ENCODE results near the gene FOXD3.
"Not testable (repeated sequence)": the region's sequence is repeated elsewhere in the genome, so short reads cannot be mapped to it uniquely, and the experiment has no call there.

Gene FOXD3

GRCh38 chr1:63321066-63321784 lies 1.1 kb upstream of the FOXD3 start:
- DNase-seq (ENCODE audit: low read depth in 2 of 2): no peak

DNA sequence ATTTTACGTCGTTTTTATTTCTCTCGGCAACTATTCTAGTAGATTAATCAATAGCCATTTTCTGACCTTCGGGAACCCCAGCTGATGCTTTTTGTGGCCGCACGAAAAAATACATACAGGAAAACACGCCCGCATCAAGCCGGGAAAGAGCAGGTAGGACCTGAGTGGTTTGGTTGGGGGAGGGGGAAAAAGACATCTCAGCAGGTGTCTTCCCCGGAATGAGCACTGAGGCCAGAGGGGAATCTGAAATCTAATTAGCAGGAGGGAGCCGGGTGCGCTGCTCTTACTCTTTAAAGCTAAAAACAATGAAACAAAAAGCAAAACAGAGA lies 618 bp upstream of the FOXD3 start:
- no peak for DNase-seq (ENCODE audit: low read depth in 2 of 2)

GRCh38 chr1:63322944-63323864 lies 837 bp downstream of the FOXD3 start:
- DNase-seq (ENCODE audit: low read depth in 2 of 2): no peak

DNA sequence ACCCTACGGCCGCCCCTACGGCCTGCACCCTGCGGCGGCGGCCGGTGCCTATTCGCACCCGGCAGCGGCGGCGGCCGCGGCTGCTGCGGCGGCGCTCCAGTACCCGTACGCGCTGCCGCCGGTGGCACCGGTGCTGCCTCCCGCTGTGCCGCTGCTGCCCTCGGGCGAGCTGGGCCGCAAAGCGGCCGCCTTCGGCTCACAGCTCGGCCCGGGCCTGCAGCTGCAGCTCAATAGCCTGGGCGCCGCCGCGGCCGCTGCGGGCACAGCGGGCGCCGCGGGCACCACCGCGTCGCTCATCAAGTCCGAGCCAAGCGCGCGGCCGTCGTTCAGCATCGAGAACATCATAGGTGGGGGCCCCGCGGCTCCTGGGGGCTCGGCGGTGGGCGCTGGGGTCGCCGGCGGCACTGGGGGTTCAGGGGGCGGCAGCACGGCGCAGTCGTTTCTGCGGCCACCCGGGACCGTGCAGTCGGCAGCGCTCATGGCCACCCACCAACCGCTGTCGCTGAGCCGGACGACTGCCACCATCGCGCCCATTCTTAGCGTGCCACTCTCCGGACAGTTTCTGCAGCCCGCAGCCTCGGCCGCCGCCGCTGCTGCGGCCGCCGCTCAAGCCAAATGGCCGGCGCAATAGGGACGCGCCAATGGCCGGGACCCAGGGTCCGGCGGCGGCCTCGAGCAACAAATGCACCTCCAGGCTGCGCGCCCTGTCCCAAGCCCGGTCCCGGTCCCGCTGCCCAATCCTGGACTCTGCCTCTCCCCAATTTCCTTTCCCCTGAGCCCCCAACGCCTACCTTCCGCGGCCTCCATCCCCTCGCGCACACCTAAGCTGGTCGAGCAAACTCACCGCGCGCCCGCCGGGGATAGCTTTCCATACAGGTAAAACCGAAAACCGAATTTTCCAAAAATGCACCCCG lies 1.8 kb downstream of the FOXD3 start:
- no peak for DNase-seq (ENCODE audit: low read depth in 2 of 2)

- DNase-seq (ENCODE audit: low read depth in 2 of 2): no peak
Observed at GRCh38 chr1:63324779-63325119, 2.4 kb downstream of the FOXD3 start.

DNA sequence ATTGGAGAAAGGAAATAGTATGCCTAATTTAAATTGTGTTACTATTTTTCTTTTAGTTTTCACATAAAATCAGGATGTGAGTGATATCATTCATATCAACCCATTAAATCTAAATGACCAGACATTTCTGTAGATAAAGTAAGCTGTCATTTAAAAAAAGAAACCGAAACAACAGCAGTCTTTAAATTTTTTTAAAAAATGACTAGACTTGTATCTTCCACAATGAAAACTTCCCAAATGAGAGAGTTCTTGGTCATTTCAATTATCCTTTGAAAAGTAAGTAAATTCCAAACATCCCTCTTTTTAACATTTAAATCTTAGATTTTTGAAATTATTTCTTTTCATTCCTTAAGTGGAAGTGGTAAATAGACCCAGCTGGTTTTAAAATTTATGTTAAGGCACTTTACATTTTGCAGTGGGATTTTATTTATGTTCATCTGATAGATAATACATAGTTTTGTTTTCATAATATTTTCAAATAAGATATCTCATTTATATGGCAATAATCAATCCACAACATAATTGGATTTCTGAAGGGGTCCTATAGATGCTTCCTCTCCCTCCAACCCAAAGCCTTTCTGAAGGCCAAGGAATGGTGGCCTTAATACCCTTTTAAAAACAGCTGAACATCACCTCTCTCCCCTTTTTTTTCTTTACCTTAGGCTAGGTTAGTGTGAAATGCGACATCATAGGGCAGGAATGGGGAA lies 3.1 kb downstream of the FOXD3 start:
- no peak for DNase-seq (ENCODE audit: low read depth in 2 of 2)

DNA sequence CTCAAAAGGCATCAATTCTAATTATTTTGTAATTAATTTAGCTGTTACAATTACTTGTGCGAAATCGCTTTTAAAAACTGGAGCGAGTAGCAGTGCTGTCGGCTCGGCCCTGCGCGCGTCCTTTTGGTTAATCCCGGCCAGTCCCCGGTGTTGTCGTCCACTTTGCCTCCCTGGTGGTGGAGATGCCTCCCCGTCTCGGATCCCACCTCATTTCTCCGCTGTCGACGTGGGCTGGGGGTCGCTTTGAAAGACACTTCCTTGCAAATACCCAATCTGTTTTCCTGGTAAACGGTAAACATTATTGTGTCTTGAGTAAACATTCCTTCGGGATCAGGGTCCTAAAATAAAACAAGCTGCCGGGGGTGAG lies 3.7 kb downstream of the FOXD3 start:
- DNase-seq (ENCODE audit: low read depth in 2 of 2): no peak

- DNase-seq (ENCODE audit: low read depth in 2 of 2): no peak
Observed at GRCh38 chr1:63326473-63327380, 4.4 kb downstream of the FOXD3 start.

GRCh38 chr1:63327417-63328054 lies 5.2 kb downstream of the FOXD3 start:
- no peak for DNase-seq (ENCODE audit: low read depth in 2 of 2)

DNA sequence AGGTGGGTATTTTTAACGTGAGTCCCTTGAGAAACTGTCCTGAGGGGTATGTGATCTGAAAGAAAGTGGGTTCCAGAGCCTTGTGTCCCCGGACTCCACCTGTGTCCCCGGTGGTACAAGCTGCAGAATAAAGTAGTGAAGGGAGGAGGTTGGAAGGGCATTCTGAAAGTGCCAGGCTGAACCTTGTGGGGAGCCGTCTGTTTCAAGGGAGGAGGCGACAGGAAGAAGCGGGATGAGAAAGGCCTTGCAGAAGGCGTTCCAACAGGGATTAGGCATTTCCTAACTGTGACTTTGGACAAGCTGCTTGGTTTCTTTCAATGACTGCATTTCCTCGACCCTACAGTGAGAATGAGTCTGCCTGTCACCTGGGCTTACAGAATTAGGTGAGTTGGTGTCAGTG lies 5.8 kb downstream of the FOXD3 start:
- no peak for DNase-seq (ENCODE audit: low read depth in 2 of 2)

GRCh38 chr1:63328781-63329180 lies 6.4 kb downstream of the FOXD3 start:
- no peak for DNase-seq (ENCODE audit: low read depth in 2 of 2)

DNA sequence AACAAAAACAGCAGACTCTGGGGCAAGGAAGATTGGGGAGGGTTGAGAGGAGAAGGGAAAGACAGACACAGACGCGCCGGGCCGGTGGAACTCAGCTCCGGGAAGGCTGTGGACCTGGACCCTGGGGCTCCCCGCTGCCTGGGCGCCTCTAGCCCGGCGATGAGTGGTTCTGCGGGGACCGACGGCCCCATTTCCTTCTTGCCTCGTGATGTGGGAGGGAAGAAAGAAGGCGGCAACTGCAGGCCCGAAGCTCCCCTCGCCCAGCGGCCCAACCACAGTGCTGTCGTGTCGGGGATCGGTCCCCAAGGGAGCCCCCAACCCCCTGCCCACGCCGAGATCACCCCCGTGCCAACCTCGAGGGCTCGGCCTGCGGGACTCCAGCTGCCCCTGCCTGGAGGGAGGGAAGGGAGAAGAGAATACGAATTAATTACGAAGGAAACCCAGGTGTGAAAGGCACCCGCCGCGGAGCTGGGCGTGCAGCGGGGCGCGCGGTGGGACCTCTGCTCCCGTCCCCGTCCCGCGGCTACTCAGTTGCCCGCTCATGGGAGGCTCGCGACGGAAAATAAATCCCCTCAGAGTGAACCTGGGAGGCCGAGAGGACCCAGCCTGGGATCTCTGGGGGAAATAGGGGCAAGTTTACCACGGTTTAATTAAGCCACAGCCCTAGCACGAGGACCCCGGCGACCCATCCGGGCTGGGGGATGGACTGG lies 7.4 kb downstream of the FOXD3 start:
- DNase-seq (ENCODE audit: low read depth in 2 of 2): no peak

GRCh38 chr1:63330331-63330916 lies 8.1 kb downstream of the FOXD3 start:
- no peak for DNase-seq (ENCODE audit: low read depth in 2 of 2)

GRCh38 chr1:63342402-63342801 lies 20.0 kb downstream of the FOXD3 start:
- DNase-seq (ENCODE audit: low read depth in 2 of 2): no peak

GRCh38 chr1:63343922-63344321 lies 21.6 kb downstream of the FOXD3 start:
- no peak for DNase-seq (ENCODE audit: low read depth in 2 of 2)

GRCh38 chr1:63350320-63350719 lies 28.0 kb downstream of the FOXD3 start:
- no peak for DNase-seq (ENCODE audit: low read depth in 2 of 2)

DNA sequence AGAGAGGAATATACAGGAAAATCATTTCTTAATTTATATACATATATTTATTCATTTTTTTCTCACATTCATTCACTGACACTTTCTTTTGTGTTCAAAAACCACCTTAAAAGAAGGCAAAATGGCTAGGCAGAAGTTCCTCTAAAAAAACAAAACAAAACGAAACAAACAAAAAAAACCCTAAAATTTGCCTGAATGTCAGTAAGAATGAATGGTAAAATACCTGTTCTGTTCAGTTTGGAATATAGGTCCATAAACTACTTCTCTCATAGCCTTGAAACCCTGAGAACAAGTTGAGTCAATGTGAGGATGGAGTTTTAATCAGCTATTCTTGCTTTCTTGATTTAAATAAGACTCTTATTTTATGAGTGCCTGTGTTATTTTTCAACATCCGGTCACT lies 30.4 kb downstream of the FOXD3 start:
- DNase-seq (ENCODE audit: low read depth in 2 of 2): no peak

- DNase-seq (ENCODE audit: low read depth in 2 of 2): not testable (repeated sequence)
Observed at GRCh38 chr1:63356234-63356633, 33.9 kb downstream of the FOXD3 start.

GRCh38 chr1:63359561-63359960 lies 37.2 kb downstream of the FOXD3 start:
- no peak for DNase-seq (ENCODE audit: low read depth in 2 of 2)
